SK-N-SH (cell line): ENCODE measurements around the gene FIBP. TPM values are rescaled to one million over a fixed set of nuclear protein-coding genes. Genes with fewer than 3 reads are reported as not detected.

Source experiments
- CTCF ChIA-PET: fragments of 300-600, 350-600 bp; formaldehyde crosslinking; extraction: SDS; loops from one replicate; lab custom pipeline; 2021; lab: Yijun Ruan, JAX
- POLR2A ChIA-PET: fragments of 350-600 bp; sonication (Branson Sonifier 250); formaldehyde crosslinking; extraction: SDS; loops from one replicate; lab custom pipeline; 2020; ENCODE audit warnings: antibody characterized with exemption, inconsistent platforms; lab: Yijun Ruan, JAX
- DNase-seq: peaks from one replicate; pipeline ENCODE4 v3.0.0; 2012
- H2AFZ ChIP-seq: fragments of 200-600 bp; sonication (generic); 2 replicates; pipeline ENCODE4 v1.8.1; 2016; ENCODE audit warnings: antibody characterized with exemption, mild to moderate bottlenecking, low read depth
- H3F3A ChIP-seq: fragments of 200-600 bp; sonication (generic); replicated peaks from 2 replicates; pipeline ENCODE3; 2016; ENCODE audit warnings: antibody characterized with exemption, mild to moderate bottlenecking; ENCODE audit not compliant: insufficient read depth
- H3K27ac ChIP-seq, 2 experiments: fragments of 200-500 bp in 1 of 2; fragments of 200-600 bp in 1 of 2; sonication (Bioruptor generic) in 1 of 2; sonication (generic), shearing (Covaris generic) in 1 of 2; 2 replicates each; pipeline versions ENCODE4 v1.5.1 to v1.6.1; 2014 to 2016; ENCODE audit warnings: low read depth in 2 of 2, inconsistent platforms in 1 of 2, low read length in 1 of 2, mild to moderate bottlenecking in 1 of 2, mixed read lengths in 1 of 2
- H3K27me3 ChIP-seq: fragments of 200-600 bp; sonication (generic), shearing (Covaris generic); 2 replicates; pipeline ENCODE4 v1.6.1; 2016; ENCODE audit warnings: mixed run types; ENCODE audit not compliant: insufficient read depth
- H3K36me3 ChIP-seq, 2 experiments: fragments of 200-500 bp in 1 of 2; fragments of 200-600 bp in 1 of 2; sonication (Bioruptor generic) in 1 of 2; sonication (generic) in 1 of 2; replicated peaks in 1 of 2; 2 replicates each; pipeline versions ENCODE3 to v1.5.1; 2014 to 2016; ENCODE audit warnings: low read length in 1 of 2, mild to moderate bottlenecking in 1 of 2; ENCODE audit not compliant: insufficient read depth in 2 of 2, control insufficient read depth in 1 of 2
- H3K4me1 ChIP-seq, 2 experiments: fragments of 200-500 bp in 1 of 2; fragments of 200-600 bp in 1 of 2; sonication (Bioruptor generic) in 1 of 2; sonication (generic), shearing (Covaris generic) in 1 of 2; 2 replicates each; pipeline versions ENCODE4 v1.5.1 to v1.6.1; 2014 to 2016; ENCODE audit warnings: low read depth in 1 of 2, low read length in 1 of 2, mixed run types in 1 of 2; ENCODE audit not compliant: insufficient read depth in 2 of 2, control insufficient read depth in 1 of 2
- H3K4me2 ChIP-seq: fragments of 200-600 bp; sonication (generic), shearing (Covaris generic); 2 replicates; pipeline ENCODE4 v1.6.1; 2017; ENCODE audit warnings: mixed run types
- H3K4me3 ChIP-seq, 2 experiments: fragments of 200-500 bp in 1 of 2; fragments of 200-600 bp in 1 of 2; sonication (Bioruptor generic) in 1 of 2; sonication (generic), shearing (Covaris generic) in 1 of 2; 2 replicates each; pipeline versions ENCODE4 v1.5.1 to v1.8.1; 2014 to 2016; ENCODE audit warnings: low read depth in 2 of 2, inconsistent platforms in 1 of 2, low read length in 1 of 2, mild to moderate bottlenecking in 1 of 2, mixed read lengths in 1 of 2, moderate library complexity in 1 of 2
- H3K79me2 ChIP-seq: fragments of 200-600 bp; sonication (generic); 2 replicates; pipeline ENCODE4 v1.8.1; 2017; ENCODE audit warnings: mild to moderate bottlenecking; ENCODE audit not compliant: insufficient read depth
- H3K9ac ChIP-seq: fragments of 200-600 bp; sonication (generic); 2 replicates; pipeline ENCODE4 v1.6.1; 2017; ENCODE audit warnings: mixed run types
- H3K9me2 ChIP-seq: fragments of 200-600 bp; sonication (generic); 2 replicates; pipeline ENCODE4 v1.6.1; 2017; ENCODE audit warnings: mixed run types
- H3K9me3 ChIP-seq: fragments of 200-600 bp; sonication (generic); 2 replicates; pipeline ENCODE4 v1.6.1; 2017; ENCODE audit warnings: mixed run types, mild to moderate bottlenecking, moderate library complexity
- H4K20me1 ChIP-seq: fragments of 200-600 bp; sonication (generic); 2 replicates; pipeline ENCODE4 v1.6.1; 2017; ENCODE audit warnings: mild to moderate bottlenecking, mixed run types; ENCODE audit not compliant: insufficient read depth
- CHD2 ChIP-seq: fragments of 150-350 bp; IDR thresholded peaks from 2 replicates; pipeline ENCODE4 v1.6.1; 2018; ENCODE audit warnings: low read length; ENCODE audit not compliant: partially characterized antibody
- ELF1 ChIP-seq: IDR thresholded peaks from 2 replicates; pipeline ENCODE4 v1.4.0; 2012
- EZH2phosphoT487 ChIP-seq: fragments of 200-600 bp; sonication (generic); IDR thresholded peaks from 2 replicates; pipeline ENCODE4 v1.6.1; 2017; ENCODE audit warnings: low read depth, mixed run types, mild to moderate bottlenecking, antibody characterized with exemption, moderate library complexity, borderline replicate concordance
- FOXM1 ChIP-seq: IDR thresholded peaks from 2 replicates; pipeline ENCODE4 v1.4.0; 2012; ENCODE audit warnings: low read depth, mild to moderate bottlenecking
- GATA2 ChIP-seq: sonication (generic); formaldehyde crosslinking; IDR thresholded peaks from 2 replicates; pipeline ENCODE4 v1.5.0; 2020; ENCODE audit warnings: mild to moderate bottlenecking, missing genetic modification reagents
- JUND ChIP-seq: IDR thresholded peaks from 2 replicates; pipeline ENCODE4 v1.4.0; 2012
- MEF2A ChIP-seq: IDR thresholded peaks from 2 replicates; pipeline ENCODE4 v1.4.0; 2012; ENCODE audit warnings: low read depth, borderline replicate concordance
- MXI1 ChIP-seq: IDR thresholded peaks from 2 replicates; pipeline ENCODE4 v1.6.1; 2012; ENCODE audit warnings: mild to moderate bottlenecking, low read depth, low read length, improper control_type of control experiment
- RAD21 ChIP-seq: IDR thresholded peaks from 2 replicates; pipeline ENCODE4 v1.6.1; 2012; ENCODE audit warnings: mild to moderate bottlenecking, low read length
- SIN3A ChIP-seq: IDR thresholded peaks from 2 replicates; pipeline ENCODE4 v1.6.1; 2012; ENCODE audit warnings: low read depth, mild to moderate bottlenecking, low read length, moderate library complexity, borderline replicate concordance
- SMC3 ChIP-seq: IDR thresholded peaks from 2 replicates; pipeline ENCODE4 v1.6.1; 2012; ENCODE audit warnings: low read depth, low read length, improper control_type of control experiment
- TEAD4 ChIP-seq: IDR thresholded peaks from 2 replicates; pipeline ENCODE4 v1.4.0; 2012; ENCODE audit warnings: mild to moderate bottlenecking, borderline replicate concordance; ENCODE audit not compliant: insufficient read depth
- WGBS: methylation state at CpG from one replicate; pipeline ENCODE4 v1.1.6; 2017; ENCODE audit warnings: low lambda C conversion rate; 5-methylcytosine and 5-hydroxymethylcytosine counted together
- polyA plus RNA-seq, 3 experiments: library from polyadenylated mRNA; depleted of rRNA; stranded (reverse); fragments of >200 nt; gene quantifications; 2 replicates each; pipeline ENCODE4 v1.2.3, GENCODE V29; 2012
- TF ChIP-seq, protein P1 (sequence below): fragments of 200-600 bp; sonication (generic); IDR thresholded peaks from 2 replicates; pipeline ENCODE4 v1.6.1; 2017; ENCODE audit warnings: antibody characterized with exemption, mild to moderate bottlenecking, moderate library complexity
- TF ChIP-seq, protein P2 (sequence below): IDR thresholded peaks from 2 replicates; pipeline ENCODE4 v1.4.0; 2012; ENCODE audit warnings: low read depth, borderline replicate concordance

The FIBP gene
- polyA plus RNA-seq, 1 of the 3 experiments (the other 2 are of a cell fraction), result 190 TPM

DNA sequence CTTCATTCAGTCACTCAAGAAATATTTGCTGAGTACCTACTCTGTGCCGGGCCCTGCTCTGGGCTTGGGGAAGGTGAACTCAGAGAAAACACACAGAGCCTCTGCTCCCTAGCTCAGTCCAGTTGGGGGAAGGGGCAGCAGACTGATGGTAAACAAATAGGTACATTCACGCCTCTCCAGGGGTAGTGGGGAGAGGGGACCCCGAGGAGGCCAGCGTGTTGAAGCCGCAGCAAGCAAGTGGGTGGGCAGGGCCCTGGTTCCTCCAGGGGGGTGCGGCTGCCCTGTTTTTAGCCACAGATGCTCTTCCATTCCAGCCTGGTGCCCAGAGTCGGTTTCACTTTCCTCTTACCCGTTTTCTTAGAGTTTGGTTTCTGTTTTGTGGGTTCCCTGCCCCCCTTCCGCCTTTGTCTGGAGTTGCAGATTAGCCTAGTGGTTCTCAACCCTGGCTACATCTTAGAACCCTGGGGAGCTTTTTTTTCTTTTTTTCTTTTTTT, 39.7 kb upstream of the FIBP start:
- peaks cover 25% of the 10 kb centered on the region for H3F3A ChIP-seq
- no peaks in the 10 kb centered on the region for H4K20me1 ChIP-seq
- no peak overlapping the region for H3K4me2 ChIP-seq
- CTCF ChIA-PET, result interaction anchor here (0.8 kb wide), 1 partner anchor 40 kb away, joined by 3 read pairs; the partner anchor contains the start of gene FIBP
- H3K36me3 ChIP-seq, result peaks cover 0 to 17% of the 10 kb centered on the region in 2 experiments
- H3K9ac ChIP-seq, result no peak overlapping the region
- no peaks in the 10 kb centered on the region for H3K9me2 ChIP-seq
- H2AFZ ChIP-seq, result no peak overlapping the region
- no peaks in the 10 kb centered on the region for H3K27me3 ChIP-seq
- POLR2A ChIA-PET, result no interaction called here
- no peak overlapping the region for H3K4me3 ChIP-seq
- TF ChIP-seq SIN3A (no peak), FOXM1 (no peak), EZH2phosphoT487 (no peak), MXI1 (no peak)
- TF ChIP-seq, protein P1, sequence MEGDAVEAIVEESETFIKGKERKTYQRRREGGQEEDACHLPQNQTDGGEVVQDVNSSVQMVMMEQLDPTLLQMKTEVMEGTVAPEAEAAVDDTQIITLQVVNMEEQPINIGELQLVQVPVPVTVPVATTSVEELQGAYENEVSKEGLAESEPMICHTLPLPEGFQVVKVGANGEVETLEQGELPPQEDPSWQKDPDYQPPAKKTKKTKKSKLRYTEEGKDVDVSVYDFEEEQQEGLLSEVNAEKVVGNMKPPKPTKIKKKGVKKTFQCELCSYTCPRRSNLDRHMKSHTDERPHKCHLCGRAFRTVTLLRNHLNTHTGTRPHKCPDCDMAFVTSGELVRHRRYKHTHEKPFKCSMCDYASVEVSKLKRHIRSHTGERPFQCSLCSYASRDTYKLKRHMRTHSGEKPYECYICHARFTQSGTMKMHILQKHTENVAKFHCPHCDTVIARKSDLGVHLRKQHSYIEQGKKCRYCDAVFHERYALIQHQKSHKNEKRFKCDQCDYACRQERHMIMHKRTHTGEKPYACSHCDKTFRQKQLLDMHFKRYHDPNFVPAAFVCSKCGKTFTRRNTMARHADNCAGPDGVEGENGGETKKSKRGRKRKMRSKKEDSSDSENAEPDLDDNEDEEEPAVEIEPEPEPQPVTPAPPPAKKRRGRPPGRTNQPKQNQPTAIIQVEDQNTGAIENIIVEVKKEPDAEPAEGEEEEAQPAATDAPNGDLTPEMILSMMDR, result no peak
- H3K4me1 ChIP-seq, result peaks cover 0 to 10% of the 10 kb centered on the region in 2 experiments; a peak in 2 of 4 replicates
- DNase-seq, result no peak
- WGBS, result 90% methylated on average over 9 of the region's 9 CpGs
- H3K79me2 ChIP-seq, result no peaks in the 10 kb centered on the region; the same call in 1 of the 2 replicates
- no peak overlapping the region for H3K27ac ChIP-seq
- H3K9me3 ChIP-seq, result no peaks in the 10 kb centered on the region

GRCh38 chr11:65925397-65925796, 37.1 kb upstream of the FIBP start:
- no peaks in the 10 kb centered on the region for H3K9me3 ChIP-seq
- H3K4me2 ChIP-seq, result peak overlapping the region; percentile 42; the same call in 1 of the 2 replicates
- peaks cover 18% of the 10 kb centered on the region for H3K79me2 ChIP-seq
- DNase-seq, result no peak
- no peak overlapping the region for H2AFZ ChIP-seq
- peaks cover 10 to 32% of the 10 kb centered on the region in 2 experiments for H3K36me3 ChIP-seq
- H3K9me2 ChIP-seq, result no peaks in the 10 kb centered on the region
- 0 out of 2 replicates have a peak, but pooled peaks cover 4% of the 10 kb centered on the region for H4K20me1 ChIP-seq
- ChIA-PET CTCF (interaction anchor here (1.3 to 1.7 kb wide), 3 partner anchors 13 to 41 kb away, joined by 4 to 6 read pairs (median 5); partner anchors contain the start of gene FIBP), POLR2A (interaction anchor here (1.4 kb wide), 1 partner anchor 37 kb away, joined by 6 read pairs; the partner anchor contains the start of gene SART1)
- 23% methylated on average over 2 of the region's 2 CpGs for WGBS
- H3K27ac ChIP-seq, result peak overlapping the region; percentile 4 to 33; a peak in 2 of 4 replicates
- no peak for TF ChIP-seq SIN3A
- no peak for TF ChIP-seq MXI1
- TF ChIP-seq SMC3, result no peak
- TF ChIP-seq TEAD4, result no peak
- TF ChIP-seq JUND, result no peak
- TF ChIP-seq RAD21, result no peak
- TF ChIP-seq MEF2A, result no peak
- TF ChIP-seq GATA2, result no peak
- TF ChIP-seq, protein P1, result no peak
- TF ChIP-seq, protein P2, sequence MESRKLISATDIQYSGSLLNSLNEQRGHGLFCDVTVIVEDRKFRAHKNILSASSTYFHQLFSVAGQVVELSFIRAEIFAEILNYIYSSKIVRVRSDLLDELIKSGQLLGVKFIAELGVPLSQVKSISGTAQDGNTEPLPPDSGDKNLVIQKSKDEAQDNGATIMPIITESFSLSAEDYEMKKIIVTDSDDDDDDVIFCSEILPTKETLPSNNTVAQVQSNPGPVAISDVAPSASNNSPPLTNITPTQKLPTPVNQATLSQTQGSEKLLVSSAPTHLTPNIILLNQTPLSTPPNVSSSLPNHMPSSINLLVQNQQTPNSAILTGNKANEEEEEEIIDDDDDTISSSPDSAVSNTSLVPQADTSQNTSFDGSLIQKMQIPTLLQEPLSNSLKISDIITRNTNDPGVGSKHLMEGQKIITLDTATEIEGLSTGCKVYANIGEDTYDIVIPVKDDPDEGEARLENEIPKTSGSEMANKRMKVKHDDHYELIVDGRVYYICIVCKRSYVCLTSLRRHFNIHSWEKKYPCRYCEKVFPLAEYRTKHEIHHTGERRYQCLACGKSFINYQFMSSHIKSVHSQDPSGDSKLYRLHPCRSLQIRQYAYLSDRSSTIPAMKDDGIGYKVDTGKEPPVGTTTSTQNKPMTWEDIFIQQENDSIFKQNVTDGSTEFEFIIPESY, result no peak
- TF ChIP-seq ELF1, result no peak
- no peak for TF ChIP-seq FOXM1
- no peak for TF ChIP-seq CHD2
- peaks cover 27% of the 10 kb centered on the region for H3F3A ChIP-seq
- no peak overlapping the region for H3K9ac ChIP-seq
- H3K4me3 ChIP-seq, result no peak overlapping the region; a peak in 1 of 4 replicates
- H3K4me1 ChIP-seq, result peaks cover 6 to 15% of the 10 kb centered on the region in 2 experiments; a peak in 3 of 4 replicates
- no peaks in the 10 kb centered on the region for H3K27me3 ChIP-seq
